UCSD-AML1 (cell line): ENCODE results near the gene ADGRL1.
A peak's percentile ranks its signal among the peaks of the same experiment; 100 is the strongest.
"Not testable (repeated sequence)": the region's sequence is repeated elsewhere in the genome, so short reads cannot be mapped to it uniquely, and the experiment has no call there.

Experiments used
- DNase-seq: peaks from one replicate; lab custom pipeline; 2025; ENCODE audit not compliant: unreplicated experiment; lab: John Stamatoyannopoulos, UW

Gene ADGRL1

GRCh38 chr19:14164082-14164481 lies 41.9 kb downstream of the ADGRL1 start:
- no peak for DNase-seq

- no peak for DNase-seq
Observed at GRCh38 chr19:14162871-14163297, 43.1 kb downstream of the ADGRL1 start.

GRCh38 chr19:14161305-14161704 lies 44.7 kb downstream of the ADGRL1 start:
- DNase-seq, result no peak

GRCh38 chr19:14160017-14160703 lies 45.8 kb downstream of the ADGRL1 start:
- DNase-seq, result no peak

- no peak for DNase-seq
Observed at GRCh38 chr19:14159059-14159458, 46.9 kb downstream of the ADGRL1 start.

GRCh38 chr19:14158276-14159023 lies 47.5 kb downstream of the ADGRL1 start:
- no peak for DNase-seq

- no peak for DNase-seq
Observed at GRCh38 chr19:14156971-14157717, 48.8 kb downstream of the ADGRL1 start.

- DNase-seq, result no peak
Observed at GRCh38 chr19:14156122-14156521, 49.8 kb downstream of the ADGRL1 start.

GRCh38 chr19:14155371-14155770 lies 50.6 kb downstream of the ADGRL1 start:
- DNase-seq, result no peak

GRCh38 chr19:14152713-14153112 lies 53.3 kb downstream of the ADGRL1 start:
- DNase-seq, result no peak

GRCh38 chr19:14150770-14151661 lies 55.0 kb downstream of the ADGRL1 start:
- no peak for DNase-seq

GRCh38 chr19:14150041-14150769 lies 55.8 kb downstream of the ADGRL1 start:
- DNase-seq, result no peak

GRCh38 chr19:14149509-14149994 lies 56.4 kb downstream of the ADGRL1 start:
- peak; percentile 47 for DNase-seq

GRCh38 chr19:14148751-14149410 lies 57.1 kb downstream of the ADGRL1 start:
- DNase-seq, result no peak

GRCh38 chr19:14147797-14148605 lies 58.0 kb downstream of the ADGRL1 start:
- DNase-seq, result peak; percentile 57

- DNase-seq, result no peak
Observed at GRCh38 chr19:14146789-14147216, 59.2 kb downstream of the ADGRL1 start.

- not testable (repeated sequence) for DNase-seq
Observed at GRCh38 chr19:14146169-14146568, 59.8 kb downstream of the ADGRL1 start.

GRCh38 chr19:14145381-14145780 lies 60.6 kb downstream of the ADGRL1 start:
- no peak for DNase-seq
